NCI-H2029 (cell line): ENCODE measurements around the gene SPATA6L.

ENCODE experiments used
- DNase-seq: peaks from one replicate; lab custom pipeline; 2025; lab: John Stamatoyannopoulos, UW

Gene SPATA6L, protein sequence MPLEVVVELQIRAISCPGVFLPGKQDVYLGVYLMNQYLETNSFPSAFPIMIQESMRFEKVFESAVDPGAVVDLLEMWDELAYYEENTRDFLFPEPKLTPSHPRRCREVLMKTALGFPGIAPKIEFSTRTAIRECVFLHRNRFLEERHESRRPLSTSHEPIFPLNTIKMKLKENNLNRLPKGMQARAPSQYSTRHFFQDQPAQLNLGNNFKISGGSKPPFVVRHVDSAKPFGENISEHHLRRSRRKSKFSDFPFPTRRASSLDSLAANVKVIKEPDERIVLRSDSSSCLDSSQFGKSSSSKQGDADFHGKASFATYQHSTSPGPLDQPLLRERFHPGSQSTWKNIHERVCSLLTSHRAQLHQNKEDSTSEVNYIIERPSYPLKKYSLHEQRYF

DNA sequence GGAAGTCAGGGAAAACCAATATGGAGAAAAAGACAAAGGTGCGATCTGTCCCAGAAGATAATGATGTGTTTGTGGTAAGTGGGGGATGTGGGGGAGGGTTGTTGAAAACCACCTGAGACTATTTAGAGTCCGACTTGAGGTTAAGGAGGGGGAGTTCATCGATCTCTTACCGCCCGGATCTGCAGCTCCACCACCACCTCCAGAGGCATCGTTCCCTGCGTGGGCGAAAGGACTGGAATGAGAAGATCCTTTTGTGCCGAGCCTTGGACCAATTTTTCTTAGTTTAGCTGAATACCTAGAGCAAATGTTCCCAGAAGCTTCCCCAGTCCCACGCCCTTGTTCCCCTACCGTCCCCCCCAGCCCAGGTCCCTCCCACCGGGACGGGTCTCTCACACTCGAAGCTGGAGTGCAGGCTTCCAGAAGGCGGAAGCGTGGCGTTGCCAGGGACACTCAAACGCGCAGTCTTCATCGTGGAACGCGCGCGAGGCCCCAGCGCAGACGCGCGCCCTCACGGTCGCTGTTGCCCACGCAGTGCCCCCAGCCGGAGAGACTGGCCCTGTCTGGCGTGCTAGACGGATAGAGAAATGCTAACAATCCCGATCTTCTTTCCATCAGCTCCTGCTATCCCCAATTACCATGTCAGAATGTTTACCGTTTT is at the start of gene SPATA6L:
TSS of gene SPATA6L (minus strand) at position 439 of the 658 bp plus-strand sequence. CDS start at position 209, 230 bp downstream.
- DNase-seq = peak; percentile 44

DNA sequence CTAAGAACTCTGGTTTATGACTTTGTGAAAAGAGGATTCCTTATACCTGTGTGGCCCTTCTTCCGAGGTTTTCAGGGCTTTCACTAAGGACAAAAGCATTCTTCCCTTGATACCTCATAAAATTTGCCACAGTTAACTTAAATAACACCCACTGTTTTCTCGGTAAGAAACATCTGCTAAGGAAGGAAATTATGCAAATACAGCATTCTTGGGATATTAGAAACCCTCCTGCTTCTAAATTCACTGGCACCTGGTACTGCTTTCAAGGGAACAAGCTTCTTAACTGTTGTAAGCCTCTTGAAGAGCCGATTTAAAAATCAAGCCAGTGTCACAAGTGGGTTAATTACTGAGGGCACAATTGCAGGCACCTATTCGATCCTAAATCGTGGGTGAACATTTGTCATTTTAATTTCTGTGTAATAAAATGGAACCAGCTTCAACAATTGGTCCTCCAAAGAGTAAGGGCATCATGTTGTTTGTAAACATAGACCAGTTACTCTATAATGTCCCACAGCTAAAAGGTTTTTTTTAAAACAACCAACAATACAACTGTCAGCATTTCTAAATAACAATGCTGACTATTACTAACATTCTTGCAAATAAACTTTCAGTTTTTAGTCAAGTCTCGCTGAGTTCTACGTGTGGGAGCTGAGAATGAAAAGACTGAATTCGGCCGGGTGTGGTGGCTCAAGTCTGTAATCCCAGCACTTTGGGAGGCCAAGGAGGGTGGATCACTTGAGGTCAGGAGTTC is 48.2 kb upstream of the SPATA6L start:
- no peak for DNase-seq

DNA sequence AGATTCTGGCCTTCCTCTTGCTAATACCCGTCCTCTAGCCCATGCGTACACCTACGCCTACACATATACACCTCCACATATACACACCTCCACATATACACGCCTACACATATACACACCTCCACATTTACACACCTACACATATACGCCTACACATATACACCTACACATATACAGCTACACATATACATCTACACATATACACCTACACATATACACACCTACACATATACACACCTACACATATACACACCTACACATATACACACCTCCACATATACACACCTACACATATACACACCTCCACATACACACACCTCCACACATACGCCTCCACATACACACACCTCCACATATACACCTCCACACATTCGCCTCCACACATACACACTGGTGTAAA is 47.6 kb upstream of the SPATA6L start:
- DNase-seq = no peak

DNA sequence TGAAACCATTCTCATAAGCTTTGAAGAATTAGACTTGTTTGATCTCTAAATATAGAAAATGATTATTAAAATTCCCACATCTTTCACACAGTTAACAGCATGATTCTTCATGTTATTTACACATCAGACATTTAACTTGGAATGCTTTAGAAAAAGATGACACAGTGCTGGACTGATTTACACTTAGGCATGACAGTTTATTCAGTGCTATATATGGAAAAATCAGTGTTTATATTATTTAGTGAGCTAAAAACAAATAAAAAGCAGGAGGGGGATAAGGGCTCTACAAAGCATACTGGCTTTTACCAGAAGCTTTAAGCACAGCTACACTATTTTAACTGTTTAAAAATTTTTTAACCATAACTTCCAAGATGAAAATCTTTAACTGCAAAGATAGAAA is 43.1 kb upstream of the SPATA6L start:
- no peak for DNase-seq

DNA sequence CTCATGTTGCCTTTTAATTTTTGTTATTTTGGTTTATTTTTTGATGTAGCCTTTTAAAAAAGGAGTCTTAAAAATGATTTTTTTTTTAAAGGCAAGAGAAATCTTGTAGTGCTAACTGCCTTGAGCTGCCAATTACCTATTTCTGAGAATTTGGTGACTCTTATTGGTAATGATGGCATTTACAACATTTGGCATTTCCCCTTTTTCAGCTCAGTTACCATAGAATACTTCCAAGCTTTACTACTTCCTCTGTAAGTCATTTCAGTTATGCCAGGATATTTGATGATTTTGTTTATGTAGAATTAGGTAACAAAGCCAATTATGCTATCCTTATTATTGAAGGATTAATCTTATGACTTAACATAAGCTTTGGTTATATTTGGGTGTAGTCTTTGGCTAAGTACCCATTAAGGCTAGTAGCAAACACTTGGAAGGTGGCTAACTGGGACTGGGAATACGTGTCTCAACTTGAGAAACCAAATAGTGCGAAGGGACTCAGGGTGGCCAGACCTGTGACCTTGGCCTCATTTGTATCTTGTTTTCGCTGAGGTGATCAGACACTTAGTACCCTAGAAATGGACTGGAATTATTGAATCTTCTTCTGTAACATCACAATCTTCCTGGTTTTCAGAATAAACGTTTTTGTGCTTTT is 40.8 kb upstream of the SPATA6L start:
- no peak for DNase-seq

DNA sequence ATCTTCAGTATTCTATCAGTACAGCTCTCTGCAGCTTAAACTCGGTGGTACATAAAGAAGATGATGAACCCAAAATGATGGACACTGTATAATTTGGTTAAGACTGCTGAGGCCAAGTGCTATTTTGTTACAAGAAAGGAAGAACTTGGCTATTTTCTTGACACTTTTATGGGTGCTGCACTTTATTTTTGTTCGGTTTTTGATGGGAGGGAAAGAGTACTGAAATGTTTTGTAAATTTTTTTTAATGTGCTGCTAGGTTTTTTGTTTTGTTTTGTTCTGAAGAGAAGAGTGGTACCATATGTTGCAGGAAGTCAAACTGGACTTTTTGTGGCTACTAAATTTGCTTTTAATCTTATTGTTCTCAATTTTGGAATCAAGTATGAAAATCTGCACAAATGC is 39.7 kb upstream of the SPATA6L start:
- DNase-seq = no peak

DNA sequence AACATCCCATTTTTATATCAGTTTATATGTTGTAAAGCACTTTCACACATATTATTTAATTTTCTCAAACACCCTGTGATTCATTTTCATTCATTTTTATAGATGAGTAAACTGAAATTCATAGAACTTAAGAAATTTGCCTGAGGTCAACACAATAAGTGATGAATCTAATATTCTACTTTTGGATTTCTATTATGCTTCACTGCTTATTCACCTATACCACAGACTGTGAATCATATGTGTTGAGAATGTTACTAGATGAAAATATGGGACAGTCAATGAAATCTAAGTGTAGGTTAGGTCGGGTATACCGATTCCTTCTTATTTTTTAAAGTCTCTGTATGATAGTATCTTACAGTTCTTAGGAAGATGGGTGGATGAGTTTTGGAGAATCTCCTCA is 37.8 kb upstream of the SPATA6L start:
- DNase-seq = no peak

DNA sequence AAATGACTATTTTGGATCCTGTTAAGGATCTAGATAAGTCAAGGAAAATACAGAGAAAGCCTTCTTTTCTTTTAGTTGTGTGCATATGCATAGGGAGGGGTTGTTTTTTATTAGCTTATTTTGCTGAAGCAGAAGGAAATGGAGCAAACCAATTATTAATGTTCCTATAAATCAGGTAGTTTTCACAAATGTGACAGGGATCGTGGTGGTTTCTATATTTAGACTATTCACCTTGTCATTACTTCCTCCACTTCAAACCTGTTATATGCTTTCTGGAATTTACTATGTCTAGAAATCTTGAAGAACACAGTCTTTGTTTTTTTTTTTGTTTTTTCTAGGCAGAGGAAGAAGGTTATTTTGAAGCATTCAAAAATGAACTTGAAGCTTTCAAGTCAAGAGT is 35.2 kb upstream of the SPATA6L start:
- DNase-seq = no peak

DNA sequence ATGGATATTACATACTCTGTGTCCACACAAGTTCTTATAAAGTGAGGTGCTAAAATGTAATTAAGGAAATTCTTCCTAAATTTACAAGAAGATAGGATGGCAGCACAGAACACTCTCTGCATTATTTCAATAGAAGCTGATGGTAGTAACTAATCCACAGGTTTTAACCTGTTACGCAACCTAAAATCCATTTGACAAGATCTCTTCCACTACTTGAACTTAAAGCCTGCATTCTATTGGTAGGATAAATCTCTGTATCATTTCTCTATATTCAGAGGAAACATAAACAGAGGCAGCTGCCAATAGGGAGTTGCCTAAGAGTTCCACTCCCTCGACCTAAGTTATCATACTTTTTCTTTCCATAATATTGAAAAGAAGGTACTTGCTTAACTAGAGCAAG is 34.7 kb upstream of the SPATA6L start:
- DNase-seq = no peak

DNA sequence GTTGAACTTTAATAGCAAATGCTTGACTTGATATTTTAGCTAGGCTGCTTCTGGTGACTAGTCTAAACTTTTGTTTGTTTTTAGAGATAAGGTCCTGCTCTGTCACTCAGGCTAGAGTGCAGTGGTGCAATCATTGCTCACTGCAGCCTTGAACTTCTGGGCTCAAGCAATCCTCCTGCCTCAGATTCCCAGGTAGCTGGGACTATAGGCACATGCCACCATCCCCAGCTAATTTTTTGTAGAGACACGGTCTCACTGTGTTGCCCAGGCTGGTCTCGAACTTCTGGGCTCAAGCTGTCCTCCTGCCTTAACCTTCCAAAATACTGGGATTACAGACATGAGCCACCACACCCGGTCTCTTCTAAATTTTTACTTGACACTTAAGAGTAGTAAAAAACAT is 33.8 kb upstream of the SPATA6L start:
- no peak for DNase-seq

DNA sequence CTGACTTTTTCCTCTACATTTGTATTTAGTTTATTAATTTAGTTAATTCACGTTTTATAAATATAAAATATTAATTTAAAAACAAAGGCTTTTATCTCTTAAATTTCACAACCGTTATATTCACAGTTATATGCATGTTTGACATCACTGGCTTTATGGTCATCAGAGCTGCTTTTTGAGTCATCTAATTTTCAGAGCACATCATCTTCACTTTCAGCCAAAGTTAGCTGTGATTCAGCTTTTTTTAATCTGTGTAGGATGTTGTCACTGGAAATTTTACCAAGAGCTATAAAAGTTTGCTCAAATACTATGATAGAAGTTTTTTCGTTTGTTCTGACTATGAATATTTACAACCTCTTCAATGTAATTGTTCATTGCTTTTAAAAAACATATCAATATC is 25.5 kb upstream of the SPATA6L start:
- DNase-seq = no peak

DNA sequence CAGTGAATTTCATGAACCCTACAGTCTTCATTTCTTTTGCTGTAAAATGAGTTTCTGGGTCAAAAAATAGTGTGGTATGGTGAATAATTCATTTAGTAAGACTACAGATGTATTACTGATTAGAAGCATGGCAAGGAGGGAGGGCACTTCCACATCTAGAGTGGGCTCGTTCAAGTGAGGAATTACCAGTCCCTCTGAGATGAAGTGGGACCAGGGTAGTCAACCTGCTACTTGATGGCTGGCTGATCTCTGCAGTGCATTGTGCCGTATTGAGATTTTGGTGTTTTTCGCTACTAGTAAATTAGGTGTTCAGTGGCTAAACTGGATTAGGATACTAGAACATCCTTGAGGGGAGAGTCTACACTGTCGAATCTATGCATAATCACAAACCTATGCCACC is 23.9 kb upstream of the SPATA6L start:
- no peak for DNase-seq

DNA sequence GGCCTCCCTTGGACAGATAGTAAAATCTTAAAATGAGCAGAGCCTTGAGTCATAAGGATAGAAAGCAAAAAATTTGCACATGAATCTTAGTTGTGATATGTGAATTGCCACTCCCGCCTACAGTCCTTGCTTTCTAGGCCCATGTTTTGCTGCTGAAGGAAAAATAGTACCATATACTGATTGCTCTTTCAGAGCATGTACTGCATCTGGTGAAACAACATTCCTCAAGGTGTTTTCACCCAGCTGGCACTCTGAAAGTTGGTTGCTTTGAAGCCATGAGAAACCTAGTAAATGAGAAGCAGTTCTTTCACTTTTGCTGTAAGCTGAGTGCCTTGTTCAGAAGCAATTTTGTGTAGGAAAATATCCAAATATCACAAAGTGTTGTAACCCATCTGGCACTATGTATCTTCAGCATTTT is 23.4 kb upstream of the SPATA6L start:
- DNase-seq = no peak

DNA sequence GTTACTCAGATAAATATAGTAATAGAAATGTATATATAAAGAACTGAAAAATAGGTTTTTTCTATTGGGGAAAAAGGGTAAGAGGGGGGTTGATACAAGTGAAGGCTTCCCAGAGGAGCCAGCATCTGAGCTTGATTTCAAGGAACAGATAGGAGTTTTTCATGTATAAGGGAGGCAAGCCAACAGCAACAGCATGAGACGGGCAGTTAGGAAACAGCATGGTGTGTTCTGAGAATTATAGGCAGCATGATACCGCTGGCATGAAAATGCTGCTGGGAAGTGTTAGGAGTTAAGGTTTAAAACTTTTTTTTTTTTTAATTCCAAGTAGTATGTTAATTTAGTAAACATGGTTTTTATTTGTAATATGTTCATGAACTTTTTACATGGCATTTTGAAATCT is 22.7 kb upstream of the SPATA6L start:
- DNase-seq = no peak

DNA sequence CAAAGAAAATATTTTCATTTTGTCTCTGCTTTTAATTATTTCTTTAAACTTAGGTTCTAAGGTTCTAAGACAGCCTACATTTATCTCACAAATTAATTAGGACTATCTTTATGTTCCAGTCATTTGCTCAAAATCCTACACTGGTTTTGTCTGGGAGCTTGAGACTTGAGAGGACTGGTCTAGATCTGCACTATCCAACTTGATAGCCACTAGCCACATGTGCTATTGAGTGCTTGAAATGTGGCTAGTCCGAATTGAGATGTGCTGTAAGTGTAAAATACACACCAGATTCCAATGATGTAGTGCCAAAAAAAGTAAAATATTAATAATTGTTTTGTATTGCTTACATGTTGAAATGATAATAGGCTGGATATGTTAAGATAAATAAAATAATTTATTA is 20.3 kb upstream of the SPATA6L start:
- no peak for DNase-seq

DNA sequence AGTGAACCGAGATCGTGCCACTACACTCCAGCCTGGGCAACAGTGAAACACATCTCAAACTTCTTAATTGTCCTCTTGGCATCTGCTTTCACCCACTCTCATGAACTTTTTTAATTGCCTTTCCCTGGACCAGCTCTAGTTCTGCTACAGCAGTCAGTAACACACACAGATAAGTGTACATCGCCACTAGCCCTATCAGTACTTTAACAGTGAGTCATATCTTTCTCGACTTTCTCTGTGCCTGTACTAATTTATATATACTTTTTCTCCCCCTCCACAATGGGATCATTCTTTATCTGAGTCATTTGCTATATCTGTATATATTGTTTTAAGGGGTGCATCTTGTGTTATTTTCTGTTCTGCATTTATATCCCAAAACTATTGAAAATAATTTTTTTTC is 19.8 kb upstream of the SPATA6L start:
- DNase-seq = no peak

DNA sequence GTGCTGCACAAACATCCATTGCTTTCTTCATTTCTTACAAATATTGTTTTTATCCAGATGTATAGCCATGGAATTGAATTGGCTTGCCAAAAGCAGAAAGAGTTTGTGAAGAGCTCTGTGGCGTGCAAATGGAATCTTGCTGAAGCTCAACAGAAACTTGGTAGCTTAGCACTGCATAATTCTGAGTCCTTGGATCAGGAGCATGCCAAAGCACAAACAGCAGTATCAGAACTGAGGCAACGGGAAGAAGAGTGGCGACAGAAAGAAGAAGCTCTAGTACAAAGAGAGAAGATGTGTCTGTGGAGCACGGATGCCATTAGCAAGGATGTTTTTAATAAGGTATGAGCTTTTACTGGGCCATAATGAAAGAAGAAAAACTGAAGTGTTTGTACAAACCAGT is 18.5 kb upstream of the SPATA6L start:
- no peak for DNase-seq

DNA sequence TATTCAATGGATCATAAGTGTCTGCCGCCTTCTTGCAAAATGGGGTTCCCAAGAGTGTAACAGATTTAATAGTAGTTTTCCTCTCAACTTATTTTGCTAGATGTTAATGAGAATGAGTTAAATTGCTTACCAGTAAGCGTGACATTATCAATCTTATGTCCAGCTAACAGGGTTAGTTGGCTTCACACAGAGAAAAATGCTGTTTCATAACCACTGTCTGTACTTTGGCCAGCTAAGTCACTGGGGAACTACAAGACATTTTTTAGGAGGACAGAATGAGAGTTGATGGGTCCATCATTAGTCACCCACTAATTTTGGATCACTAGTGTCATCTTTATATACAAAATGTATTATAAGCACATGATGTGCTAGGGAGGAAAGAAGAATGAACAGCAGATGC is 14.5 kb upstream of the SPATA6L start:
- no peak for DNase-seq

DNA sequence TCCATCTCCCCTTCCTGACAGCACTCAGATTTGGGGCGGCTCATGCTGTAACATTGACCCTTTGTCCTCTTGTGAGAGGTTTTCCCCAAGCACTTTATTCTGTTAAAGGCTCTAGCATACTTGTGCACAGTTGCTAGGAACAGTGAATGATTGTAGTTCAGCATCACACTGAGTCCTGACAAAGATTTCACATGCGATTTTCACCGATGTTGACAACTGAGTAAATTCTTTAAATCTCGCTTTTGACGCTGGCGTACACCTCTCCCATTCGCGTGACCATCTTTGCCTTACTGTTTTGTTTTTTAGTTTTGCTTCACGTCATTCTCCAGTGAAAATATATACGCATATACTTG is 13.9 kb upstream of the SPATA6L start:
- DNase-seq = no peak

DNA sequence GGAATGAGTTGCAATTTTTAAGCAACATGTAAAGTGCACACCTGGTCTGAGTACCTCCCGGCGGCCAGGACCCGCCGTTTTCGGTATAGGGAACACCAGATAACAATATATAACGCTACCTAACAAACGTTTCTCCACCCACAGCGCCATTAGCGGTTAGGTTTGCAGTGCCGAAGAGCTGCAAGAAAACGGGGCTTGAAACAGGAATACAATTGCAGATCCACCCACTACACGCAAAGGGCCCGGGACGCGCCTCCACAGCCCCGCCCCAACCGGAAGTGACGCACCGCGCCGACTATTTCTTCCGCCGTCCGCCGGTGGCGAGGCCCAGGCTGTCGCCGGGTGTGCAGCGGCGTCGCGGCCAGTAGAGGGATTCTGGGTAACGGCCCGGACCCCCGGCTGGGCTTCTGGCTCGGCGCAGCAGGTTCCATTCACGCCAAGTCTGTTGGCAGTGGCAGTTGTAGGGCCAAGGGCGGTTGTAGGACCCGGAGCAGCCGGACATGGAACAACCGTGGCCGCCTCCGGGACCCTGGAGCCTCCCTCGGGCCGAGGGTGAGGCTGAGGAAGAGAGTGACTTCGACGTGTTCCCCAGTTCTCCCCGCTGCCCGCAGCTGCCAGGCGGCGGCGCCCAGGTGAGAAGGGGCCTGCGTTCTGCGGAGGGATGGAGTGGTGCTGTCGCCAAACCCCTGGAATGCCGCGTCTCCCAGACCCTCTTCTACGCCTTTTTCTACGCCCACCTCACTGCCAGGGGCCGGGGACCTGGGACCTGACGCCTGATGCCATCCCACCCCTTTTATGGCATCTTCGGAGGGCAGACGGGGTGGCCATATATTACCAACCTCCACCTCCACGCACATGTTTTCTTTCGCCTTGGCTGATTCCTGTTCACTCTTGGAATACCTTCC is 13.2 kb upstream of the SPATA6L start, which contains the start of gene CDC37L1:
TSS of gene CDC37L1 (plus strand) at position 302 of the 905 bp plus-strand sequence. CDS start at position 501, 199 bp downstream.
- DNase-seq = peak; percentile 74

DNA sequence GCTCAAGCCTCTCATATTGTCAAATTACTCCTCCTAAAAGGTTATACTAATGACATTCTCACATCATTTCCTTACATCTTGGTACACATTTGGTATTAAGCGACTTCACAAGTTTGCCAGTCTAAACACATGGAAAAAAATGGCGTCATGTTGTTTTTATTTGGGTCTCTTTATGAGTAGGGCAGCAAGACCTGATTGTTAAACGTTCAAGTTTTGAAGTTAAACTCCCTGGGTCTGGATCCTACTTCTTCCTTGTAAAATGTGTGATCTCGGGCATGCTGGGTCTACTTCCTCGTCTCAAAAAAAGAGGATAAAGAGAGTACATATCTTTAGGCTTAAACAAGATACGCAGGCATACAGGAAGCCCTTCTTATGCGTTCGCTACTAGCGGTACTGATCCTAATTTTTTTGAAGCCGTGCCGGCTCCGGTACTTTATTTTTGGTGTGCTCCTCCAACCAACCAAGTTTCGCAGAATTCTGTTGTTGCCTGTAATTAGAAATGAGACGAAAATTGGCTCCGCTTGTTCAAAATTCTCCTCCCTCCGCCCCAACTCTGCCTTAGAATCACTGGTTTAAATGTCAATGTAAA is 12.5 kb upstream of the SPATA6L start:
- no peak for DNase-seq
